Activated B cell treated with CpG ODN at 0.5 μM for 24 hours (primary cell): ENCODE data around the gene STK33. TPM values are rescaled to one million over a fixed set of nuclear protein-coding genes. Genes with fewer than 3 reads are reported as not detected.

Experiments
- ATAC-seq: fragments of 200-7000 bp; cut with Tn5 transposase; one replicate; pipeline ENCODE4 v1.10.0; 2021; ENCODE audit warnings: low read depth, mild to moderate bottlenecking, moderate library complexity
- CTCF ChIA-PET: fragments of 350-600 bp; sonication (Branson Sonifier 250); formaldehyde crosslinking; loops from one replicate; lab custom pipeline; 2021; ENCODE audit warnings: antibody characterized with exemption; lab: Charles Lee
- POLR2A ChIA-PET: fragments of 350-600 bp; sonication (Branson Sonifier 250); formaldehyde crosslinking; loops from one replicate; lab custom pipeline; 2021; ENCODE audit warnings: antibody characterized with exemption; lab: Charles Lee
- DNase-seq: peaks from one replicate; pipeline ENCODE4 v3.0.0; 2022
- H3K27ac Mint-ChIP-seq: one replicate; pipeline ENCODE4 v1.8.0; 2020; ENCODE audit warnings: mixed read lengths
- H3K27me3 Mint-ChIP-seq: one replicate; pipeline ENCODE4 v1.8.0; 2021; ENCODE audit warnings: mixed read lengths
- H3K36me3 Mint-ChIP-seq: one replicate; pipeline ENCODE4 v1.8.0; 2021; ENCODE audit warnings: low read depth, mixed read lengths
- H3K4me1 Mint-ChIP-seq: one replicate; pipeline ENCODE4 v1.8.0; 2021; ENCODE audit warnings: mixed read lengths
- H3K4me3 Mint-ChIP-seq: one replicate; pipeline ENCODE4 v1.8.0; 2020; ENCODE audit warnings: mild to moderate bottlenecking, mixed read lengths
- H3K9me3 Mint-ChIP-seq: one replicate; pipeline ENCODE4 v1.8.0; 2020; ENCODE audit warnings: mixed read lengths
- intact Hi-C: fragments of 100-400 bp; cut with micrococcal nuclease; formaldehyde crosslinking; loops from one replicate; pipeline ENCODE4 v1.15.1; 2024
- total RNA-seq: library from RNA; stranded (reverse); gene quantifications from 2 replicates; pipeline ENCODE4 v1.2.3, GENCODE V29; 2022
- TF ChIP-seq, protein P1 (sequence below): fragments of 200-600 bp; IDR thresholded peaks from one replicate; pipeline ENCODE4 v1.8.0; 2022; ENCODE audit warnings: antibody characterized with exemption, mild to moderate bottlenecking

STK33 gene
- total RNA-seq, 1 donor from 2014 or later, result 14.0 TPM

- TF ChIP-seq, protein P1, sequence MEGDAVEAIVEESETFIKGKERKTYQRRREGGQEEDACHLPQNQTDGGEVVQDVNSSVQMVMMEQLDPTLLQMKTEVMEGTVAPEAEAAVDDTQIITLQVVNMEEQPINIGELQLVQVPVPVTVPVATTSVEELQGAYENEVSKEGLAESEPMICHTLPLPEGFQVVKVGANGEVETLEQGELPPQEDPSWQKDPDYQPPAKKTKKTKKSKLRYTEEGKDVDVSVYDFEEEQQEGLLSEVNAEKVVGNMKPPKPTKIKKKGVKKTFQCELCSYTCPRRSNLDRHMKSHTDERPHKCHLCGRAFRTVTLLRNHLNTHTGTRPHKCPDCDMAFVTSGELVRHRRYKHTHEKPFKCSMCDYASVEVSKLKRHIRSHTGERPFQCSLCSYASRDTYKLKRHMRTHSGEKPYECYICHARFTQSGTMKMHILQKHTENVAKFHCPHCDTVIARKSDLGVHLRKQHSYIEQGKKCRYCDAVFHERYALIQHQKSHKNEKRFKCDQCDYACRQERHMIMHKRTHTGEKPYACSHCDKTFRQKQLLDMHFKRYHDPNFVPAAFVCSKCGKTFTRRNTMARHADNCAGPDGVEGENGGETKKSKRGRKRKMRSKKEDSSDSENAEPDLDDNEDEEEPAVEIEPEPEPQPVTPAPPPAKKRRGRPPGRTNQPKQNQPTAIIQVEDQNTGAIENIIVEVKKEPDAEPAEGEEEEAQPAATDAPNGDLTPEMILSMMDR, result no peak
- no peak for ATAC-seq
- intact Hi-C loops, result no loop called here
- peaks cover 9% of the 10 kb centered on the region for H3K9me3 Mint-ChIP-seq
- no peak overlapping the region for H3K4me3 Mint-ChIP-seq
- H3K4me1 Mint-ChIP-seq, result no peaks in the 10 kb centered on the region
- POLR2A ChIA-PET, result no interaction called here
- no peak overlapping the region for H3K27ac Mint-ChIP-seq
- CTCF ChIA-PET, result no interaction called here
- DNase-seq, result no peak
- no peaks in the 10 kb centered on the region for H3K36me3 Mint-ChIP-seq
- H3K27me3 Mint-ChIP-seq, result peaks cover 4% of the 10 kb centered on the region
Observed at GRCh38 chr11:8488395-8488794, 105.6 kb downstream of the STK33 start.

- ChIA-PET POLR2A (no interaction called here), CTCF (no interaction called here)
- Mint-ChIP-seq H3K4me3 (no peak overlapping the region), H3K9me3 (peaks cover 9% of the 10 kb centered on the region), H3K27ac (no peak overlapping the region), H3K36me3 (no peaks in the 10 kb centered on the region), H3K27me3 (peaks cover 4% of the 10 kb centered on the region), H3K4me1 (no peaks in the 10 kb centered on the region)
- ATAC-seq (no peak), DNase-seq (no peak)
- TF ChIP-seq, protein P1, result no peak
- intact Hi-C loops, result no loop called here
Observed at GRCh38 chr11:8487261-8487660, 106.8 kb downstream of the STK33 start.

DNA sequence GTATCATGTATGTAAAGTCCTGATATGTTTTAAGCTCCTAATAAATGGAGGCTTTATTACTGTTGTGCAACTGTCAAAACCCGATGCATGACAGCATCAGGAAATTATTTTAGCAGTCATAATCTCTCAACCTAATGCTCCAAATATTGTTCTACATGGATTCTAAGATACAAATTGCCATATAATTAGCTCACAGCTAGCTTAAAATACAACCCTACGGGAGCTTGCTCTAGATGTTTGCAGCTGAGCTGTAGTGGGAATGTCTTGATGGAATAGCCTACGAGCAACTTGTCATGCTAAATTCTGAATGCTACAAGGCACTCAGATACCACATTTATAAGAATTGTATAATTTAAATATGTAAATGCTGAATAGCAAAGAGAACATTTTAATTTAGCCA is 109.8 kb downstream of the STK33 start:
- no peaks in the 10 kb centered on the region for H3K27me3 Mint-ChIP-seq
- no peaks in the 10 kb centered on the region for H3K4me1 Mint-ChIP-seq
- peaks cover 5% of the 10 kb centered on the region for H3K9me3 Mint-ChIP-seq
- ChIA-PET CTCF (no interaction called here), POLR2A (no interaction called here)
- H3K27ac Mint-ChIP-seq, result no peak overlapping the region
- ATAC-seq, result no peak
- H3K4me3 Mint-ChIP-seq, result no peak overlapping the region
- intact Hi-C loops, result no loop called here
- no peak for DNase-seq
- H3K36me3 Mint-ChIP-seq, result no peaks in the 10 kb centered on the region
- TF ChIP-seq, protein P1, result no peak

GRCh38 chr11:8480858-8481257 is 113.2 kb downstream of the STK33 start:
- intact Hi-C loops, result no loop called here
- no peak for DNase-seq
- Mint-ChIP-seq H3K9me3 (no peaks in the 10 kb centered on the region), H3K36me3 (no peaks in the 10 kb centered on the region), H3K4me3 (no peak overlapping the region), H3K4me1 (no peaks in the 10 kb centered on the region), H3K27me3 (no peaks in the 10 kb centered on the region), H3K27ac (no peak overlapping the region)
- ChIA-PET CTCF (no interaction called here), POLR2A (no interaction called here)
- no peak for ATAC-seq
- TF ChIP-seq, protein P1, result no peak

DNA sequence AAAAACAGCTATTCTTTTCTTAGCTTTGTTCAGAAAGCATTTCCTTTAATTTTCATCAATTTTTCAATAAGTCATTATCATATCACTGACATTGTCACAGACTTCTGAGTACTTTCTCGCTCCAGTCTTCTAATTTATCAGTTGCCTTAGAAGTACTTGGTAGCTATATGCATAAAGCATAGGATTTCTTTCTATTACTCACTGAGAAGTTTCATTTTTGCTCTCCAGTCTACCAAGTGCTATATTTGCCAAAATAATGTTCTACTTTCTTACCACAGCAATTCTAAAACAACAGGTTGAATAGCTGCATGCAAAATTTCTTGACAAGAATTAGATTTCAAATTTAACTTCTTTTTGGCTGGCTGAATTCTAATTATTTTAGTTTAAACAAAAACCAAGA is 116.3 kb downstream of the STK33 start:
- Mint-ChIP-seq H3K9me3 (no peaks in the 10 kb centered on the region), H3K27ac (no peak overlapping the region), H3K4me1 (no peaks in the 10 kb centered on the region), H3K27me3 (no peaks in the 10 kb centered on the region), H3K36me3 (no peaks in the 10 kb centered on the region), H3K4me3 (no peak overlapping the region)
- DNase-seq (no peak), ATAC-seq (no peak)
- CTCF ChIA-PET, result no interaction called here
- intact Hi-C loops, result no loop called here
- TF ChIP-seq, protein P1, result no peak
- POLR2A ChIA-PET, result no interaction called here
